Vagina (tissue), 2 donors: ENCODE results near the gene GABRP. TPM values are rescaled to one million over a fixed set of nuclear protein-coding genes. Genes with fewer than 3 reads are reported as not detected.

ENCODE experiments used
- DNase-seq, 2 donors: peaks; one replicate each; pipeline ENCODE4 v3.0.0-alpha.2; 2017; ENCODE audit errors: extremely low spot score in 2 of 2
- H3K27ac ChIP-seq: fragments of 200-600 bp; sonication (generic); one replicate; pipeline ENCODE4 v1.5.1; 2019
- H3K27me3 ChIP-seq: fragments of 200-600 bp; sonication (generic); one replicate; pipeline ENCODE4 v1.5.1; 2019
- H3K36me3 ChIP-seq, 2 donors: fragments of 200-600 bp; sonication (generic); one replicate each; pipeline ENCODE4 v1.5.1; 2017 to 2019
- H3K4me1 ChIP-seq: fragments of 200-600 bp; sonication (generic); one replicate; pipeline ENCODE4 v1.5.1; 2019
- H3K4me3 ChIP-seq, 2 donors: fragments of 200-600 bp; sonication (generic); 1 replicate in 1 of 2; 2 replicates in 1 of 2; pipeline ENCODE4 v1.5.1; 2016 to 2019
- H3K9me3 ChIP-seq: fragments of 200-600 bp; sonication (generic); one replicate; pipeline ENCODE4 v1.5.1; 2019
- POLR2A ChIP-seq, 2 donors: fragments of 450-650 bp; IDR thresholded peaks; one replicate each; pipeline ENCODE4 v1.6.1; 2017; ENCODE audit warnings: antibody characterized with exemption in 2 of 2, mild to moderate bottlenecking in 2 of 2, moderate library complexity in 2 of 2
- POLR2AphosphoS5 ChIP-seq, 2 donors: sonication (generic); formaldehyde crosslinking; IDR thresholded peaks; one replicate each; pipeline ENCODE4 v1.9.0; 2017; ENCODE audit warnings: antibody characterized with exemption in 2 of 2, mild to moderate bottlenecking in 2 of 2, low read depth in 1 of 2; ENCODE audit not compliant: insufficient read depth in 1 of 2
- intact Hi-C: fragments of 100-400 bp; cut with DNase I; formaldehyde crosslinking; loops from one replicate; pipeline ENCODE4 v1.15.1; 2023
- total RNA-seq: library from RNA; depleted of rRNA; stranded (reverse); fragments of >200 nt; gene quantifications from one replicate; pipeline ENCODE4 v1.2.3, GENCODE V29; 2016
- TF ChIP-seq, protein P1 (sequence below), 3 experiments: fragments of 450-650 bp in 2 of 3; fragments of 200-600 bp in 1 of 3; sonication (generic) in 1 of 3; IDR thresholded peaks; one replicate each; pipeline ENCODE4 v1.5.1; 2017 to 2019; ENCODE audit warnings: antibody characterized with exemption in 3 of 3, mild to moderate bottlenecking in 2 of 3, moderate library complexity in 2 of 3

GABRP gene, protein sequence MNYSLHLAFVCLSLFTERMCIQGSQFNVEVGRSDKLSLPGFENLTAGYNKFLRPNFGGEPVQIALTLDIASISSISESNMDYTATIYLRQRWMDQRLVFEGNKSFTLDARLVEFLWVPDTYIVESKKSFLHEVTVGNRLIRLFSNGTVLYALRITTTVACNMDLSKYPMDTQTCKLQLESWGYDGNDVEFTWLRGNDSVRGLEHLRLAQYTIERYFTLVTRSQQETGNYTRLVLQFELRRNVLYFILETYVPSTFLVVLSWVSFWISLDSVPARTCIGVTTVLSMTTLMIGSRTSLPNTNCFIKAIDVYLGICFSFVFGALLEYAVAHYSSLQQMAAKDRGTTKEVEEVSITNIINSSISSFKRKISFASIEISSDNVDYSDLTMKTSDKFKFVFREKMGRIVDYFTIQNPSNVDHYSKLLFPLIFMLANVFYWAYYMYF
- total RNA-seq = 20.6 TPM

GRCh38 chr5:170783498-170784247 is at the start of gene GABRP:
GABRP (plus strand) TSS chr5:170783725; CDS start chr5:170788616, 4,891 bp downstream.
- Histone ChIP-seq H3K4me3 (peak within 1 kb of the TSS in 1 of 2 donors; percentile 5), H3K4me1 (peaks cover 6% of the 10 kb centered on the region), H3K27me3 (no peaks in the 10 kb centered on the region), H3K9me3 (no peaks in the 10 kb centered on the region), H3K27ac (no peak within 1 kb of the TSS), H3K36me3 (no peaks in the 10 kb centered on the region)
- TF ChIP-seq, protein P1, sequence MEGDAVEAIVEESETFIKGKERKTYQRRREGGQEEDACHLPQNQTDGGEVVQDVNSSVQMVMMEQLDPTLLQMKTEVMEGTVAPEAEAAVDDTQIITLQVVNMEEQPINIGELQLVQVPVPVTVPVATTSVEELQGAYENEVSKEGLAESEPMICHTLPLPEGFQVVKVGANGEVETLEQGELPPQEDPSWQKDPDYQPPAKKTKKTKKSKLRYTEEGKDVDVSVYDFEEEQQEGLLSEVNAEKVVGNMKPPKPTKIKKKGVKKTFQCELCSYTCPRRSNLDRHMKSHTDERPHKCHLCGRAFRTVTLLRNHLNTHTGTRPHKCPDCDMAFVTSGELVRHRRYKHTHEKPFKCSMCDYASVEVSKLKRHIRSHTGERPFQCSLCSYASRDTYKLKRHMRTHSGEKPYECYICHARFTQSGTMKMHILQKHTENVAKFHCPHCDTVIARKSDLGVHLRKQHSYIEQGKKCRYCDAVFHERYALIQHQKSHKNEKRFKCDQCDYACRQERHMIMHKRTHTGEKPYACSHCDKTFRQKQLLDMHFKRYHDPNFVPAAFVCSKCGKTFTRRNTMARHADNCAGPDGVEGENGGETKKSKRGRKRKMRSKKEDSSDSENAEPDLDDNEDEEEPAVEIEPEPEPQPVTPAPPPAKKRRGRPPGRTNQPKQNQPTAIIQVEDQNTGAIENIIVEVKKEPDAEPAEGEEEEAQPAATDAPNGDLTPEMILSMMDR (IDR thresholded peaks at IDR 0.05) = no peak
- TF ChIP-seq POLR2AphosphoS5 (IDR thresholded peaks at IDR 0.05; ENCODE audit: insufficient read depth in 1 of 2, low read depth in 1 of 2) = no peak
- TF ChIP-seq POLR2A (IDR thresholded peaks at IDR 0.05) = no peak
- intact Hi-C loops = no loop called here
- DNase-seq = no peak

- no peaks in the 10 kb centered on the region for H3K36me3 ChIP-seq
- no peaks in the 10 kb centered on the region for H3K9me3 ChIP-seq
- H3K4me1 ChIP-seq = no peaks in the 10 kb centered on the region
- intact Hi-C loops = no loop called here
- DNase-seq = no peak
- TF ChIP-seq POLR2AphosphoS5 (IDR thresholded peaks at IDR 0.05; ENCODE audit: insufficient read depth in 1 of 2, low read depth in 1 of 2) (no peak), POLR2A (IDR thresholded peaks at IDR 0.05) (no peak)
- TF ChIP-seq, protein P1 (IDR thresholded peaks at IDR 0.05) = no peak
- H3K4me3 ChIP-seq = no peak overlapping the region
- H3K27me3 ChIP-seq = no peaks in the 10 kb centered on the region
- H3K27ac ChIP-seq = no peak overlapping the region
These were observed 46.6 kb upstream of the GABRP start for GRCh38 chr5:170736966-170737365.

- Histone ChIP-seq H3K36me3 (no peaks in the 10 kb centered on the region), H3K27ac (no peak overlapping the region), H3K4me3 (no peak overlapping the region), H3K27me3 (no peaks in the 10 kb centered on the region), H3K4me1 (no peaks in the 10 kb centered on the region), H3K9me3 (no peaks in the 10 kb centered on the region)
- TF ChIP-seq, protein P1 (IDR thresholded peaks at IDR 0.05) = no peak
- TF ChIP-seq POLR2AphosphoS5 (IDR thresholded peaks at IDR 0.05; ENCODE audit: insufficient read depth in 1 of 2, low read depth in 1 of 2) = no peak
- no peak for TF ChIP-seq POLR2A (IDR thresholded peaks at IDR 0.05)
- peak in 1 of 2 donors; percentile 22 for DNase-seq
- intact Hi-C loops = no loop called here
These were observed 45.9 kb upstream of the GABRP start for GRCh38 chr5:170737591-170737990.

DNA sequence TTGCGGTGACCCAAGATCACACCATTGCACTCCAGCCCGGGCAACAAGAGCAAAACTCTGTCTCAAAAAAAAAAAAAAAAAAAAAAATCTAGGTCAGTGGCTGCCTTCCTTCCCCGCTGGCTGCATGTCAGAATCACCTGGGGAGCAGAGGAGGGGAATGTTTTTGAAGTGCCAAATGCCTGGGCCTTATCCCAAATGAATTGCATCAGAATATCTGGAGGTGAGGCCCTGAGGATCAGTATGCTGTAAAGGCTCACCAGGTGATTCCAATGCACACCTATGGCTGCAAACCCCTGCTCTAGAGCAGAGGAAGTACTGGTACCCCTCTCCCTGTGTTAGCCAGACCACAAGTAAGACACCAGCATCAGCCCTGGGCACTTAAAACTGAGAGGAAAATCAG is 44.7 kb upstream of the GABRP start:
- H3K4me1 ChIP-seq = no peaks in the 10 kb centered on the region
- no peaks in the 10 kb centered on the region for H3K36me3 ChIP-seq
- H3K27me3 ChIP-seq = no peaks in the 10 kb centered on the region
- TF ChIP-seq POLR2A (IDR thresholded peaks at IDR 0.05) (no peak), POLR2AphosphoS5 (IDR thresholded peaks at IDR 0.05; ENCODE audit: insufficient read depth in 1 of 2, low read depth in 1 of 2) (no peak)
- TF ChIP-seq, protein P1 (IDR thresholded peaks at IDR 0.05) = no peak
- H3K9me3 ChIP-seq = no peaks in the 10 kb centered on the region
- no peak overlapping the region for H3K4me3 ChIP-seq
- intact Hi-C loops = no loop called here
- H3K27ac ChIP-seq = no peak overlapping the region
- DNase-seq = peak in 1 of 2 donors; percentile 32
